ENCODE results near the gene PPP1R7. TPM values are rescaled to one million over a fixed set of nuclear protein-coding genes. Genes with fewer than 3 reads are reported as not detected.

PPP1R7 gene
- total RNA-seq, 1 experiment from 2014 or later: 49.1 TPM

- no peak for DNase-seq (ENCODE audit: low spot score)
- TF ChIP-seq ATF1 (CRISPR knock-in tag; IDR thresholded peaks at IDR 0.05) (no peak), ETV6 (CRISPR knock-in tag; IDR thresholded peaks at IDR 0.05) (no peak), CDX4 (CRISPR knock-in tag; IDR thresholded peaks at IDR 0.05; ENCODE audit: borderline replicate concordance) (no peak), AFF4 (CRISPR knock-in tag; IDR thresholded peaks at IDR 0.05; ENCODE audit: borderline replicate concordance) (no peak), IRF1 (CRISPR knock-in tag; IDR thresholded peaks at IDR 0.05) (no peak), NR2C2 (CRISPR knock-in tag; IDR thresholded peaks at IDR 0.05) (no peak), ZMAT4 (CRISPR knock-in tag; IDR thresholded peaks at IDR 0.05) (no peak), JUN (CRISPR knock-in tag; IDR thresholded peaks at IDR 0.05) (no peak), ZNF532 (CRISPR knock-in tag; IDR thresholded peaks at IDR 0.05; ENCODE audit: borderline replicate concordance) (no peak), ZSCAN18 (CRISPR knock-in tag; IDR thresholded peaks at IDR 0.05) (no peak), ATF6 (CRISPR knock-in tag; IDR thresholded peaks at IDR 0.05) (no peak), JAZF1 (CRISPR knock-in tag; IDR thresholded peaks at IDR 0.05) (no peak), E2F1 (CRISPR knock-in tag; IDR thresholded peaks at IDR 0.05) (no peak), SOX15 (CRISPR knock-in tag; IDR thresholded peaks at IDR 0.05) (no peak), ZBTB21 (CRISPR knock-in tag; IDR thresholded peaks at IDR 0.05; ENCODE audit: borderline replicate concordance) (no peak), CREB1 (CRISPR knock-in tag; IDR thresholded peaks at IDR 0.05) (no peak), GTF2I (CRISPR knock-in tag; conservative IDR thresholded peaks at IDR 0.05) (no peak), E2F4 (CRISPR knock-in tag; IDR thresholded peaks at IDR 0.05; ENCODE audit: borderline replicate concordance, low read depth) (no peak), IRF2 (CRISPR knock-in tag; IDR thresholded peaks at IDR 0.05; ENCODE audit: borderline replicate concordance, low read depth) (no peak)
- H3K4me3 Mint-ChIP-seq: no peak overlapping the region
- no peaks in the 10 kb centered on the region for H3K9me3 Mint-ChIP-seq
- POLR2A ChIA-PET: no interaction called here
- no peak for ATAC-seq
- H3K36me3 Mint-ChIP-seq: no peaks in the 10 kb centered on the region
- H3K4me1 Mint-ChIP-seq: 0 out of 2 replicates have a peak, but pooled peaks cover 3% of the 10 kb centered on the region
- no peak overlapping the region for H3K27ac Mint-ChIP-seq
- H3K27me3 Mint-ChIP-seq (ENCODE audit: low read depth): no peaks in the 10 kb centered on the region
- CTCF ChIA-PET: no interaction called here
These were observed 47.7 kb downstream of the PPP1R7 start for GRCh38 chr2:241197947-241198346.

Measured in WTC11 (cell line).